CD14-positive monocyte (primary cell): Measurements from ENCODE around the gene BUB3. TPM values are rescaled to one million over a fixed set of nuclear protein-coding genes. Genes with fewer than 3 reads are reported as not detected.
A peak's percentile ranks its signal among the peaks of the same experiment; 100 is the strongest.
"Not testable (repeated sequence)": the region's sequence is repeated elsewhere in the genome, so short reads cannot be mapped to it uniquely, and the experiment has no call there.

Experiments
- DNase-seq, 3 donors: peaks; one replicate each; pipeline ENCODE4 v3.0.0-alpha.2; 2011 to 2022
- H2AFZ ChIP-seq: 2 replicates; pipeline ENCODE4 v1.6.0; 2012; ENCODE audit warnings: mild to moderate bottlenecking, low read depth, low read length, inconsistent platforms; ENCODE audit not compliant: insufficient read depth, poor library complexity, severe bottlenecking
- H3K27ac ChIP-seq, 2 donors: 1 replicate in 1 of 2; 2 replicates in 1 of 2; pipeline ENCODE4 v1.5.1; 2012 to 2013; ENCODE audit warnings: low read length in 2 of 2, control low read depth in 1 of 2, inconsistent platforms in 1 of 2, low read depth in 1 of 2, mild to moderate bottlenecking in 1 of 2
- H3K27me3 ChIP-seq, 2 donors: one replicate each; pipeline versions ENCODE4 v1.6.0 to v1.6.1; 2011 to 2013; ENCODE audit warnings: low read length in 2 of 2; ENCODE audit not compliant: control insufficient read depth in 2 of 2, insufficient read depth in 2 of 2
- H3K36me3 ChIP-seq, 2 donors: replicated peaks in 1 of 2; 1 replicate in 1 of 2; 2 replicates in 1 of 2; pipeline versions ENCODE4 v1.5.1 to v1.6.1; 2012 to 2013; ENCODE audit warnings: low read length in 2 of 2, control low read depth in 1 of 2, inconsistent platforms in 1 of 2, mild to moderate bottlenecking in 1 of 2; ENCODE audit not compliant: insufficient read depth in 2 of 2, control insufficient read depth in 1 of 2
- H3K4me1 ChIP-seq, 2 donors: 1 replicate in 1 of 2; 2 replicates in 1 of 2; pipeline versions ENCODE4 v1.5.1 to v1.6.1; 2012 to 2013; ENCODE audit warnings: low read length in 2 of 2, control low read depth in 1 of 2, inconsistent platforms in 1 of 2, mild to moderate bottlenecking in 1 of 2, moderate library complexity in 1 of 2; ENCODE audit not compliant: insufficient read depth in 2 of 2, control insufficient read depth in 1 of 2
- H3K4me2 ChIP-seq: replicated peaks from 2 replicates; pipeline ENCODE3; 2012; ENCODE audit warnings: low read length, moderate library complexity, mild to moderate bottlenecking; ENCODE audit not compliant: poor library complexity, severe bottlenecking; ENCODE audit errors: extremely low read depth
- H3K4me3 ChIP-seq, 3 experiments: fragments of 200-600 bp in 1 of 3; sonication (generic) in 1 of 3; replicated peaks in 1 of 3; 1 replicate in 2 of 3; 2 replicates in 1 of 3; pipeline ENCODE4 v1.5.1; 2011 to 2013; ENCODE audit warnings: low read length in 3 of 3, mild to moderate bottlenecking in 3 of 3, control low read depth in 2 of 3, low read depth in 2 of 3, inconsistent platforms in 1 of 3, moderate library complexity in 1 of 3
- H3K79me2 ChIP-seq: 2 replicates; pipeline ENCODE4 v1.6.0; 2012; ENCODE audit warnings: mild to moderate bottlenecking, control low read depth, inconsistent platforms, low read length, moderate library complexity; ENCODE audit not compliant: insufficient read depth
- H3K9ac ChIP-seq: 2 replicates; pipeline ENCODE4 v1.6.0; 2017; ENCODE audit warnings: low read length, mild to moderate bottlenecking; ENCODE audit not compliant: insufficient read depth, poor library complexity, severe bottlenecking
- H3K9me3 ChIP-seq, 2 donors: replicated peaks in 1 of 2; 1 replicate in 1 of 2; 2 replicates in 1 of 2; pipeline versions ENCODE4 v1.5.1 to v1.6.1; 2012 to 2013; ENCODE audit warnings: low read length in 2 of 2, control low read depth in 1 of 2; ENCODE audit not compliant: control insufficient read depth in 1 of 2, insufficient read depth in 1 of 2
- H4K20me1 ChIP-seq: 2 replicates; pipeline ENCODE4 v1.6.0; 2012; ENCODE audit warnings: mild to moderate bottlenecking, low read length, control low read depth, moderate library complexity; ENCODE audit not compliant: insufficient read depth
- H3K27ac Mint-ChIP-seq, 7 donors: one replicate each; pipeline ENCODE4 v1.8.0; 2020; ENCODE audit warnings: mild to moderate bottlenecking in 7 of 7, mixed read lengths in 7 of 7, moderate library complexity in 6 of 7, inconsistent platforms in 2 of 7
- H3K27me3 Mint-ChIP-seq, 3 donors: one replicate each; pipeline ENCODE4 v1.8.0; 2021 to 2022; ENCODE audit warnings: low read depth in 3 of 3, mild to moderate bottlenecking in 3 of 3, mixed read lengths in 3 of 3, moderate library complexity in 3 of 3, inconsistent platforms in 1 of 3
- H3K36me3 Mint-ChIP-seq, 2 donors: one replicate each; pipeline ENCODE4 v1.8.0; 2020; ENCODE audit warnings: mixed read lengths in 2 of 2, inconsistent platforms in 1 of 2, mild to moderate bottlenecking in 1 of 2
- H3K4me1 Mint-ChIP-seq: one replicate; pipeline ENCODE4 v1.8.0; 2020; ENCODE audit warnings: mild to moderate bottlenecking, mixed read lengths
- H3K4me3 Mint-ChIP-seq, 2 donors: one replicate each; pipeline ENCODE4 v1.8.0; 2020; ENCODE audit warnings: mild to moderate bottlenecking in 2 of 2, mixed read lengths in 2 of 2, moderate library complexity in 1 of 2
- H3K9me3 Mint-ChIP-seq, 7 donors: one replicate each; pipeline ENCODE4 v1.8.0; 2020 to 2022; ENCODE audit warnings: mixed read lengths in 7 of 7, mild to moderate bottlenecking in 6 of 7, moderate library complexity in 6 of 7, inconsistent platforms in 2 of 7
- WGBS: methylation state at CpG from one replicate; pipeline ENCODE4 v1.1.5; 2013; ENCODE audit warnings: missing lambda C conversion rate; ENCODE audit not compliant: insufficient coverage; 5-methylcytosine and 5-hydroxymethylcytosine counted together
- intact Hi-C, 2 donors: fragments of 100-400 bp; cut with micrococcal nuclease; formaldehyde crosslinking; loops; one replicate each; pipeline versions ENCODE4 v1.15.0 to v1.15.1; 2023
- polyA plus RNA-seq, 3 donors: library from polyadenylated mRNA; depleted of rRNA in 1 of 3; unstranded in 2 of 3; stranded (reverse) in 1 of 3; fragments of 300-500 nt in 2 of 3; fragments of >200 nt in 1 of 3; fragmentation: Illumina TruSeq in 2 of 3; gene quantifications; 1 replicate in 2 of 3; 2 replicates in 1 of 3; pipeline ENCODE4 v1.2.3, GENCODE V29; 2012 to 2021
- TF ChIP-seq, protein P1 (sequence below): fragments of 200-600 bp; IDR thresholded peaks from one replicate; pipeline ENCODE4 v1.8.0; 2022; ENCODE audit warnings: antibody characterized with exemption, mild to moderate bottlenecking

The BUB3 gene
- polyA plus RNA-seq, 3 donors = 61.2 to 96.4 (median 80.4) TPM

DNA sequence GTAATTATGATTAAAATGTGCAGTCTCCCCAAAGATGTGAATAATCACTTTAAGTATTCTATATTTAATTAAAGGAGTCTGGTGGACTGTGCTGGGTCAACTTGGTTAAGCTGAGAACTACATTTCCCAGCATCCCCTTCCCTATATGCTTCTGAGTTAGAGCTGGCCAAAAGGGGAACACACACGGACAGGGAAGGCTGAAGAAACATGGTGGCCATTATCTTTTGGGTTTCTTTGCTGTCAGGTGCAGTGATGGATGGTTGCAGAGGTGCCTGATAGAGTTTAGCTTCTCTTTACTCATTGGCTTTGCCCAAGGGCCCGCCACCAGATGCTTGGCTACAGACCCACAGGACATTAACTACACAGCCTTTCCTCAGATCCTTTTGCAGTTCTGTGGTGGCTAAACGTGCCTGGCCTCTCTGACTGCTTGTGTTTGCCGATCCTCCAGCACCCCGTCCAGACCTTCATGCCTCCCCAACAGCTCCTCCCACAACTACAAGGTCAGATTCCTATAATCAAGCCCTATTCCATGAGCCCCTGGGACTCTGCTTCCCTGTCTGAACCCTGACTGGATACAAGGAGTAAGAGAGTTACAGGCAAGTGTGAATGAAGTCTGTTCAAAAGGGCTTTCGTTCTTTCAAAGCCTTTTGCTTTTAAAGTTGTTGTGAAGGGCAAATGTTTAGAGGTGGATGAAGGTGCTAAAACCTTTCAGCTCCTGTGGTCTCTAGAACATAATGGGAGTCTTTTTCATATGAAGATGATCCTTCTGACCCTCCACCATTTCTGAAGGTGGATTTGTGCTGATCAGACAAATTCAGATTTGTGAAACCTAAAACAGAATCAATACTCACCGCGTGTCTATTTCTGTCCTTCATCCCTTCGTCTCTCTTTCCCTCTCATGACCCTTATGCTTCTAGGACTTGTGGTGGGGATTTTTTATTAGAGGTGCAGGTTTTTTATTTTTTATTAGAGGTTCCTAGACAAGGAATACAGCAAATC lies 21.5 kb downstream of the BUB3 start:
- Mint-ChIP-seq H3K9me3 (peaks cover 0 to 7% (median 2%) of the 10 kb centered on the region in 7 donors), H3K36me3 (peaks cover 51 to 65% of the 10 kb centered on the region in 2 donors), H3K27ac (peak overlapping the region in 1 of 7 donors; percentile 50), H3K4me1 (no peaks in the 10 kb centered on the region), H3K4me3 (no peak overlapping the region), H3K27me3 (no peaks in the 10 kb centered on the region)
- no peaks in the 10 kb centered on the region for H3K27me3 ChIP-seq
- H3K27ac ChIP-seq = no peak overlapping the region
- TF ChIP-seq, protein P1, sequence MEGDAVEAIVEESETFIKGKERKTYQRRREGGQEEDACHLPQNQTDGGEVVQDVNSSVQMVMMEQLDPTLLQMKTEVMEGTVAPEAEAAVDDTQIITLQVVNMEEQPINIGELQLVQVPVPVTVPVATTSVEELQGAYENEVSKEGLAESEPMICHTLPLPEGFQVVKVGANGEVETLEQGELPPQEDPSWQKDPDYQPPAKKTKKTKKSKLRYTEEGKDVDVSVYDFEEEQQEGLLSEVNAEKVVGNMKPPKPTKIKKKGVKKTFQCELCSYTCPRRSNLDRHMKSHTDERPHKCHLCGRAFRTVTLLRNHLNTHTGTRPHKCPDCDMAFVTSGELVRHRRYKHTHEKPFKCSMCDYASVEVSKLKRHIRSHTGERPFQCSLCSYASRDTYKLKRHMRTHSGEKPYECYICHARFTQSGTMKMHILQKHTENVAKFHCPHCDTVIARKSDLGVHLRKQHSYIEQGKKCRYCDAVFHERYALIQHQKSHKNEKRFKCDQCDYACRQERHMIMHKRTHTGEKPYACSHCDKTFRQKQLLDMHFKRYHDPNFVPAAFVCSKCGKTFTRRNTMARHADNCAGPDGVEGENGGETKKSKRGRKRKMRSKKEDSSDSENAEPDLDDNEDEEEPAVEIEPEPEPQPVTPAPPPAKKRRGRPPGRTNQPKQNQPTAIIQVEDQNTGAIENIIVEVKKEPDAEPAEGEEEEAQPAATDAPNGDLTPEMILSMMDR = no peak
- H3K36me3 ChIP-seq = peaks cover 2 to 57% of the 10 kb centered on the region in 2 donors
- H3K79me2 ChIP-seq = peaks cover 4% of the 10 kb centered on the region
- no peaks in the 10 kb centered on the region for H4K20me1 ChIP-seq
- H3K9me3 ChIP-seq = no peaks in the 10 kb centered on the region
- H2AFZ ChIP-seq = no peak overlapping the region
- H3K4me1 ChIP-seq = no peaks in the 10 kb centered on the region
- H3K4me2 ChIP-seq = no peak overlapping the region
- H3K4me3 ChIP-seq = no peak overlapping the region
- WGBS = 100% methylated on average over 3 of the region's 9 CpGs
- no peak overlapping the region for H3K9ac ChIP-seq
- intact Hi-C loops = no loop called here
- DNase-seq = no peak

DNA sequence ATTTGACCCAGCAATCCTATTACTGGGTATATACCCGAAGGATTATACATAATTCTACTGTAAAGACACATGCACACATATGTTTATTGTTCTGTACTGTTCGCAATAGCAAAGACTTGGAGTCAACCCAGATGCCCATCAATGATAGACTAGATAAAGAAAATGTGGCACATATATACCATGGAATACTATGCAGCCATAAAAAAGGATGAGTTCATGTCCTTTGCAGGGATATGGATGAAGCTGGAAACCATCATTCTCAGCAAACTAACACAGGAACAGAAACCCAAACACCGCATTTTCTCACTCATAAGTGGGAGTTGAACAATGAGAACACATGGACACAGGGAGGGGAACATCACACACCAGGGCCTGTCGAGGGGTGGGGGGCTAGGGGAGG lies 24.2 kb downstream of the BUB3 start:
- Mint-ChIP-seq H3K36me3 (peaks cover 43 to 54% of the 10 kb centered on the region in 2 donors), H3K9me3 (peaks cover 11 to 17% (median 16%) of the 10 kb centered on the region in 7 donors)
- H3K27ac ChIP-seq, H2AFZ ChIP-seq, H3K9ac ChIP-seq, H3K4me1 Mint-ChIP-seq, intact Hi-C loops, H3K4me2 ChIP-seq, H3K27ac Mint-ChIP-seq, DNase-seq, H3K4me1 ChIP-seq, H3K79me2 ChIP-seq, H3K27me3 ChIP-seq, H4K20me1 ChIP-seq, H3K27me3 Mint-ChIP-seq, H3K4me3 ChIP-seq, H3K9me3 ChIP-seq, H3K4me3 Mint-ChIP-seq: not testable (repeated sequence)
- peaks cover 2 to 40% of the 10 kb centered on the region in 2 donors for H3K36me3 ChIP-seq
- WGBS = no CpG with 5 or more reads among the region's 4 CpGs
